ENCODE results near the gene SRGAP3.

DNA sequence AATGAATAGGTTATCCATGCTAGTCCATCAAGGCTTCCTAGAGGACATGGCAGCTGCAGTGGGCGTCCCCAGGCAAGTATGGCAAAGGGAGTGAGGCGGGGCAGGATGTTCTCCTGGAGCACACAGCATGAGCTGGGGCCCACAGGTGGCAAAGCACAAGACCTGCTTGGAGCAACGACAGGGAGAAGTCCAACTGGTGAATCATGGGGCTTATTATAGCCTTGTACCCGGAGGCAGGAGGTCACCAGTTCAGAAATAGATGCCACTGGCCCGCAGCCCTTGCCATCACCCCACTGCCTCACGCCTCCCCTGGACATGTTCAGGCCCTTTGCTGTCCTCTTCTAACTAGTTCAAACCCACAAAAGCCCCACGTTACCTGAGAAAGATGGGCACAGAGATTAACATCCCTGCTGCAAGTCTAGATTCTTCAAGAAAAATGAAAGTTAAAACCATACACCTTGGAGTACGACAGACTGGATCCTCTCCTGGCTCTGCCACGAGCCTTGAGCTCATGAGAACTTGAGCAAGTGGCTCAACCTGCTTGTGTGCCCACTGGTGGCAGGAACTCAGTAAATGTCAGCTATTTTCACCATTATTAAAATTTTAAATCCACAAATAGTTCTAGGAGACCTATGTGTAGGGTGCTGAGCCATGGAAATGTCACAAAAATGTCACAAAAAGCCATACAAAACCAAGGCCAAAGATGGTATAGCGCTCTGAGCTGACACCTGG, 1.8 kb upstream of the SRGAP3 start:
- TF ChIP-seq, protein P1, sequence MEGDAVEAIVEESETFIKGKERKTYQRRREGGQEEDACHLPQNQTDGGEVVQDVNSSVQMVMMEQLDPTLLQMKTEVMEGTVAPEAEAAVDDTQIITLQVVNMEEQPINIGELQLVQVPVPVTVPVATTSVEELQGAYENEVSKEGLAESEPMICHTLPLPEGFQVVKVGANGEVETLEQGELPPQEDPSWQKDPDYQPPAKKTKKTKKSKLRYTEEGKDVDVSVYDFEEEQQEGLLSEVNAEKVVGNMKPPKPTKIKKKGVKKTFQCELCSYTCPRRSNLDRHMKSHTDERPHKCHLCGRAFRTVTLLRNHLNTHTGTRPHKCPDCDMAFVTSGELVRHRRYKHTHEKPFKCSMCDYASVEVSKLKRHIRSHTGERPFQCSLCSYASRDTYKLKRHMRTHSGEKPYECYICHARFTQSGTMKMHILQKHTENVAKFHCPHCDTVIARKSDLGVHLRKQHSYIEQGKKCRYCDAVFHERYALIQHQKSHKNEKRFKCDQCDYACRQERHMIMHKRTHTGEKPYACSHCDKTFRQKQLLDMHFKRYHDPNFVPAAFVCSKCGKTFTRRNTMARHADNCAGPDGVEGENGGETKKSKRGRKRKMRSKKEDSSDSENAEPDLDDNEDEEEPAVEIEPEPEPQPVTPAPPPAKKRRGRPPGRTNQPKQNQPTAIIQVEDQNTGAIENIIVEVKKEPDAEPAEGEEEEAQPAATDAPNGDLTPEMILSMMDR (IDR thresholded peaks at IDR 0.05; ENCODE audit: low read depth, low read length) = no peak
- no peak for TF ChIP-seq EZH2phosphoT487 (IDR thresholded peaks at IDR 0.05; ENCODE audit: low read depth)

Data from OCI-LY3 (cell line).